Left colon (tissue), 2 donors: ENCODE data around the gene RALGPS1. TPM values are rescaled to one million over a fixed set of nuclear protein-coding genes. Genes with fewer than 3 reads are reported as not detected.

ENCODE experiments used
- ATAC-seq: fragments of 200-7000 bp; cut with Tn5 transposase; one replicate; pipeline ENCODE4 v1.9.1; 2020; ENCODE audit warnings: mild to moderate bottlenecking, moderate library complexity
- DNase-seq, 2 donors: peaks; one replicate each; pipeline ENCODE4 v3.0.0-alpha.2; 2020
- intact Hi-C, 2 donors: fragments of 100-400 bp; cut with DNase I in 1 of 2; cut with micrococcal nuclease in 1 of 2; formaldehyde crosslinking; loops; one replicate each; pipeline versions ENCODE4 v1.11.2 to v1.14.0; 2022; cut with DNase I, micrococcal nuclease
- total RNA-seq, 2 donors: library from RNA; stranded (reverse); fragmentation: NEBNext Ultra II Directional; extraction: Animal tissue kit (Norgen Biotek cat#: 25700); gene quantifications; one replicate each; pipeline ENCODE4 v1.2.1, GENCODE V29; 2021
- donor health status: DM: no; HTN: no; CAD: no.
- donor health status: DM: yes; HTN: yes; CAD: no.

Gene RALGPS1
- total RNA-seq, 2 donors from 2014 or later = 32.7 to 46.5 TPM

DNA sequence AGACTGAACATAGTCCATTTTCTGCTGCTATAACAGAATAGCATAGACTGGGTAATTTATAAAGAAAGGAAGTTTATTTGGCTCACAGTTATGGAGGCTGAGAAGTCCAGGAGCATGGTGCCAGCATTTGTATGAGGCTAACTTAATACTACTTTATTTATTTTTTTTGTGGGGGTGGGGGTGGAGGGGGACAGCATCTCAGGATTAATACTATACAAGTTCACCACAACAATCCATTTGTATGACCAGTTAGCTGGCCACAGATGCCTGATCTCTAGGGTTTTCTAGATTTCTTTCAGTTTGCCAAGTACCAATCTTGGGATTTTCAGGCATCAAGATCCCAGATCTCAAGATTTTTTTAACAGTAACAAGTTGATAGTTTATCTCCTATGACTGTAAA lies 187.6 kb downstream of the RALGPS1 start:
- intact Hi-C loops = no loop called here
- ATAC-seq (no peak), DNase-seq (no peak)

DNA sequence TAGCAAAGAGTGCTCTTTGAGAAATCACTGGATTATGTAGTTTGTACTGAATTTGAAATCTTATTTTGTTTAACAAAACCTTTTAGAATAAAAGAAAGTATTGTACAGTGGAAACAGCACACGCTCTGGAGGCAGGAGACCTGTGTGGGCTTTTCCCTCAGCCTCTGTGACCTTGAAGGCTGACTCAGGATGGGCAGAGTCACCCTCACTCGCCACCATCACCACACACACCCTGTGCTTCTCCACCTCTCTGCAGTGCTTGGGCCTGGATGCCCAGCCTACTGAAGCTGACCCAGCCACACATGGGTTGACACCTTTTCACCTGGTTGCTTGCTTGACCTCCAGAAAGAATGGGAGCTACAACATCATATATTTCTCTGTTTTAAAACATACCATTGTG lies 188.2 kb downstream of the RALGPS1 start:
- intact Hi-C loops = no loop called here
- ATAC-seq (no peak), DNase-seq (no peak)

DNA sequence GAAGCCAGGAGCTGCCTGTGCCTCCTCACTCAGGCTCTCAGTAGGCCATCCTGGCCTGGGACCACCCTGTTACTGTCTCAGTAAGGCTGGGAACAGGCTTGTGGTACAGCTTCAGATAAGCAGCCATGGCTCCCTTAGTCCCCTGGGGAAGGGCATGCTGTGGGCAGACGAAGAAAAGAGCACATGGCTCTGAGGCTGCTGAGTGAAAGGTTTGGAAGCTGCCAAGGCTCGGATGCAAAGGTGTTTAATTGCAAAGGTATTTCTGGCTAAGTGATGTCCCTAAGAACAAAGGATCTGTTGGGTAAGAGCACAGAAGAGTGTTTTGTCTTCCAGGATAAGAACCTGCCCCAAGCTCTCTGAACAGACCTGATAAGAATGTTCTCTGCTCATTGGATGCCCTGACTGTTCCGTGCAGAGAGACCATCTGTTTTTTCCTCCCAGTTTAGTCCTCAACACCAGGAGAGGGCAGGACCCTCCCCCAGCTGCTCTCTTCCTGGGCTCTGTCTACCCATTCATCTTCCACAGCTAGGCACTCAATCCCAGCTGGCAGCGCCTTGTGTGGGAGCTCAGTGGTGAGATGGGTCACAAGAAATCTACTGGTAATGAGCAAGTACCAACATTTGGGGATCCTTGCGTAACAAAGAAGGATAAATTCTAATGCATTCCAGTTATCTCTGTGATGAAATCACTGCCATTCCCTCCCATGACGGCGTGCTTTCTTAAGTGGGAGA lies 190.2 kb downstream of the RALGPS1 start:
- DNase-seq (no peak), ATAC-seq (no peak)
- intact Hi-C loops = no loop called here

DNA sequence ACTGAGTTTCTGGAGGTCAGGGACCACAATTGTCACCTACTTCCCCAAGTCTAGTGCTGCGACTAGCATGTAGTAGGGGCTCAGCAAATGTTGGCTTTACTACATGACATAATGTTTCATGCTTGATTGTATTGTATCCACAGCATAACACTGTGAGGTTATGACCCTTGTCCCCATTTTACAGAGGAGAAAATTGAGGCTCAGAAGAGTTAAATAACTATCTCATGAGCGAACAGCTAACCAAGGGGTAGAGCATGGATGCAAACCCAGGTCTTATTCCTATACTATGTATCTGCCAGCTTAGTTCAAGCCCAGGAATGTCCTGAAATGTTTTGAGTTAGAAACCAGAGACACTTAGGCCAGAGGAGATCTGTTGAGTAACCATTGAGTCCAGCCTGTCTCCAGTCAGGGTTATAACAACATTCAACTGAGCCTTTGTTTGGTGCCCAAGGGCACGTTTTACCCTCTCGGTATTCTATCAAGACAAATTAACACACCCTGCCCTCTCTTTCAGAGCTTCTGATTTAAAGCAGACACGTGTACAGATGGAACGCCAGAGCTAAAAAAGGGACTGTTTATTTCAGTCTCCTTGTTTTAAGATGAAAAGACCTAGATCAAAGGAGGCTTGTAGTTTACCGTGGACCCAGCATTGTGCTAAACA lies 191.4 kb downstream of the RALGPS1 start:
- DNase-seq (no peak), ATAC-seq (no peak)
- intact Hi-C loops = no loop called here

DNA sequence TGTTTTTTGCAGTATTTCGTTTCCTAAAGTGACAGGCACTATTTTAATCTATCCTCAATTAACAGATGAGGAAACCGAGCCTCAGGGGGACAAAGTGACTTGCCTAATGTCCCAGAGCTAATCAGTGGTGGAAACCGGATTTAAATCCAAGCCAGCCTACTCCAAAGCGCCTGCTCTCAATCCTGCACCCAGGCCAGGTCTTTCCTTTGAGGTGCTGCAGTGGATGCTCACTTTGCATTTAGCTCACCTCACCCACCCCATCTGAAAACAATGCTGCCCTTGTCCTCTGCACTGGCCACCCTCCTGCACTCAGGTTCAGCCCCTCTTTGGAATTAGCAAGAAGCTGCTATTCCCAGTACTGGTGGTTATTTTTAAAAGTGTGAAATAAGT lies 191.9 kb downstream of the RALGPS1 start:
- DNase-seq (no peak), ATAC-seq (no peak)
- intact Hi-C loops = no loop called here

DNA sequence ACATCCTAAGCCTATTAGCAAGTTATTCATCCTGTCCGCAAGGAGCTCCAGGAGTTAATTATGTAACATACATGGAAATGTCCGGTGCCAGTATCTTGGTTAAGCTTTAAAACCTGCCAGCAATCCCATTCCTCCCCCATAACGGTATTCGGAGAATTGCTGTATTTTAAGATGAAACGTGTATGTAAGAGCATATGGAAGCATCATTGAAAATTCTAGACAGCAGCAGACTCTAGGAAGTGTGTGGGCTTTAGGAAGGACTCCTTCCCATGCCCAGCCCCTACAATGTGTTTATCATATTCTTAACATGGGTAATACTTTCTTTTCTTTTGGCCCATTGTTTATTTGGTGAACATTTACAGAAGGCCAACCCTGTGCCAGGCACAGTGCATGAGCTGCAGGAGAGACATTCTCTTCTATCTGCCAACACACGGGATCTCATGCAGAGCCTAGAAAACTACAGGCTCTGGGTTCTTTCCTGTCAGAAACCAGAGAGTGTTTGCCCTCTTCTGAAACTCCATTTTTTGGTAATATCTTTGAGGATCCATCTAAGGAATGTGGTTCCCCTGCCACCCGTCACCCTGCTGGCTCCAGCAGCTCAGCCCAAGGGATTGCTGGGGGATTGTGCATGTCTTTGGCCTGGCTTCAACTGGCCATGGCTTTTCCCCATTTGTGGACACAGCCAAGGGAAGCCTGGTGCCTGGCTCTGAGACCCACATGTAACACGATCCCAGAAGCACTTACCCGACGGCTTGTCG lies 192.8 kb downstream of the RALGPS1 start:
- intact Hi-C loops = no loop called here
- ATAC-seq (no peak), DNase-seq (no peak)

DNA sequence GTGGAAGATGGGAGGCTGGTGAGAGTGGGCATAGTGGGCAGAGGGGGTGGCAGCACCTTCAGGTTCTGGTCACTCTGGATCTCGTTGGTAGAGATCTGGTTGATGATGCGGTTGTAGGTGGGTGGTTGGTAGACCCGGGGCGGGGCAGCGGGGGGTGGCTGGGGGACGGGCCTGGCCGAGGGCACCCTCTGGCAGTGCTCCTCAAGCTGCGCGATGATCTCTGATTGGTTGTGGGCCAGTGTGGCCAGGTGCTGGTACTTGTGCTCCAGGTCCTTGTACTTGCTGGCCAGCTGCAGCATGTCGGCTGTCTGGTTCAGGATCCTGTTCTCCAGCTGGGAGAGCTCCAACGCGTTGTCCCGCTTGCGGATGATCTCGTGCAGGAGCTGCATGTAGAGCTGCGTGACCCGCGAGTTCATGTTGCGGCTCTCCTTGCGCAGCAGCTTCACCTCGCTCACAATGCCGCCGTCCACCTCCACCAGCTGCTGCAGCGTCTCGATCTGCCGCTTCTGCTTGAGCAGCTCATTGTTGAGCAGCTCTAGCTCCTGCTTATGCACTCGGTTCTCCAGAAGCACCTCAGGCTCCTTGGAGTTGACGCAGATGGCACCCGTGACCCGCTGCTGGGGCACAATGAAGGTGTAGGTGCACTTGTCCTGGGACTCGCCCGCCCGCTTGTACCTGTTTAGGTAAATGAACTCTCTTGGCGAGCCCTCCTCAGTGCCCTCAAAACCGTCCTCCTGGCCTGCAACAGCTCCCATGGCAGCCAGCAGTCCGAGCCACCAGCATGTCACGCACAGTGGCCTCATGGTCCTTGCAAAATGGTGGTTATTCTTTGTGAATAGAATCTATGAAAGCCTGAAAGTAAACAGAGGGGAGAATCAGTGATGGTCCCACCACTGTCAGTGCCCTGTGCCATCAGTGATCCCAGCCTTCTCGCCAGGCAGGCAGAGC lies 193.6 kb downstream of the RALGPS1 start:
- ATAC-seq = no peak
- intact Hi-C loops = no loop called here
- DNase-seq = peak in 1 of 2 donors; percentile 45

DNA sequence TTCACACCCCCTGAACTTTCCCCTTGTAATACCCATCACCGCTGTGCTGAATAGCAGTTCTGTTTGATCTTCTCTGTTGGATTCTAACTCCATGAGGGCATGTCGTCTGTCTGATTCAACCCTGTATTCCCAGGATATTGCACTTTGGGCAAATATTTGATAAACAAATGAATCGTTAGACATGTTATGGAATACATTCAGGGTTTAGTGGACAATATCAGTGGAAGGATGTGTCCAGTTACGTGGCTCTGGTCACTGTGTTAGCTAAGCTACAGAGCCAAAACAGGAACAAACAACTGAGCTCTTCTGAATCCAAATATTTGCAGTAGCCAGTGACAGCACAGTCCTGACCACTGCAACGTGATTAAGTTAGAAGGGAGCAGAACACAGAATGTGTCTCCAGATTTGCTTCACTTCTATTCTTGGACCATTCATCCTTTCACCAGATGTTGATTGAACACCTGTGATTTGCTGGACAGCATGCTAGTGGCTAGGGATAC lies 194.7 kb downstream of the RALGPS1 start:
- intact Hi-C loops = no loop called here
- no peak for DNase-seq
- no peak for ATAC-seq

DNA sequence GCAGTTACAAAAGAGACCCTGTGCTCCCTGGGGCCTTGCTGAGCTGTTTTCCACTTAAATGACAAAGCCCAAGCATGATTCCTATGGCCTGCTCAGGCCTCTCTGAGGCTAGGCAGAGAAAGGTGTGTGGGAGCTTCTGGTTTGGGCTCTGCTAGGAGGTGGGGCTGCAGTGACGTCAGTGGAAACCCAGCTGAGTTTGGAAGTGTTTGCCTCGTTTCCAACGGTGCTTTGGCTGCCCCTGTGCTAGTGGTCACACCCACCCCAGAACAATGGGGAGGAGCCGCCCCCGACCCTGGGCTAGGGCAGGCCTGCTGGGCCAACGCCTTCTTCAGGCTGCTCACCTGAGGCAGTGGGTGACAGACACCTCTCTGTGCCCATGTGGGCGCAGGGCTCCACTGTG lies 197.5 kb downstream of the RALGPS1 start:
- intact Hi-C loops = no loop called here
- ATAC-seq = no peak
- no peak for DNase-seq

DNA sequence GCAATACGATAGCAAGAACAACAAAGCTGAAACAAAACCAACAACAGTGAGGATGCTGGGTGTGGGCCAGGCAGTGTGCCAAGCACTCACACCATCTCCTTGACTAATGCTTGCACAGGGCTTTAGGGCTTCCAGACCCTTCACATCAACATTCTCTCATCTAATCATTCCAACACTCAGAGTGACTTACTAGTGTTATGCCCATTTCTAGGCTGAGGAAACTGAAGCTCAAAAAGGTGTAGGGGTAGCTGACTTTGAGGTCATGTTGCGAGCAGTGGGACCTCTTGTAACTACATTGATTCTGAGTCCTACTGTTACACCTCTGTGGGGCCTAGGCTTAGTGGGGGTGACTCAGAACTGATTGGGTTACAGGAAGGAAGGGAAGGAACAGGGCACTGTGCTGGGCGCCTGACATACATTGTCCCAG lies 198.2 kb downstream of the RALGPS1 start:
- intact Hi-C loops = no loop called here
- no peak for DNase-seq
- ATAC-seq = no peak

DNA sequence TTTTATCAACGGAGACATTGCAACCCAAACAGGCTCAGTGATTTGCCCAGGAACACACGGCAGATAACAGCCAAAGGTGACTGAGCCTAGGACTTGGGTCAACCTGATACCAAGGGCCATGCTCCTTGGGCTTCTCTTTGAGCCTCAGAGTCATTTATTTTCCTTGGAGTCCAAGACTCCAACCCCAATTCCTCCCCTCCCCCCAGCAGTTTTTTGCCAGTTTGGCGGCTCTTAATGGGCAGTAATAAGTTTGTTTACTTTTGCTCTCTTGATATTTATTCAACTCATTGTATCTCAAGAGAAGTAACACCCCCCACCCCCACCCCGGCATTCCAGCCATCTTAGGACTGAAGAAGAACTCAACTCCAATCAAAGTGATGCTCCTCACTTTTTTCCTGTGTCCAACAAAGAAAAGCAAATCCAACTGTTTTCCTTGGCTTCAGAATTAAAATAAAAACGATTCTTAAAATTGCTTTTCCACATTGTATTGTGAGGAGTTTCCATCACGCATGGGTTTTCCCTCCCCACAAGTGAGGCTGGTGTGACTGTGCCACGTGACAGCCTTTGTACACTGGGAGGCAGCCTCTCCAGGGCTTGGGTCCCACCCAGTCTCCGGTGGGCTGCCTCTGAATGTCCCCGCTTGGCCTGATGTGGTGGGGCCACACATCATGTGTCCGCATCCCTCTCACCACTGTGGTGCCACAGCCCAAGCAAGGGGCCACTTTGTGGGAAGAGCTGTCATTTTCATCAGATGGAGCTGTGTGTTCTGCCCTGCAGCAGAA lies 198.8 kb downstream of the RALGPS1 start:
- intact Hi-C loops = no loop called here
- DNase-seq = no peak
- ATAC-seq = no peak

DNA sequence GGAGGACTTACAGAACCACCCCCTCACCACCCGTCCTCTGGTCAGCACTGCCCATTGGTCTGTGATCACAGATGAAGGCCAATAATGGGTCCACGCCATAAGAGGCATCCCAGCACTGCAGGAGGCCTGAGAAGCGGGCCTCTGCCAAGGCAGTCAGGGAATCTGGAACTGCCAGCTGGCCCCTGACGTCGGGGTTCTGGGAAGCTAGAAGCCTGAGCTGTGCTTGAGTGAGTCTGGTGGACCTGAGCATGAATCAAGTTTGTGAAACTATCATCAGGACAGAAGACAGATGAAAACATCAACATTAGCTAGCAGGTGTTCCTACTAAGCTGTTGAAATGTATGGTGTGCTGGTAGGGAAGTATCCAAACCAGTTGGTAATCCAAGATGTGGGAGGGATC lies 200.0 kb downstream of the RALGPS1 start:
- DNase-seq (no peak), ATAC-seq (no peak)
- intact Hi-C loops = no loop called here

DNA sequence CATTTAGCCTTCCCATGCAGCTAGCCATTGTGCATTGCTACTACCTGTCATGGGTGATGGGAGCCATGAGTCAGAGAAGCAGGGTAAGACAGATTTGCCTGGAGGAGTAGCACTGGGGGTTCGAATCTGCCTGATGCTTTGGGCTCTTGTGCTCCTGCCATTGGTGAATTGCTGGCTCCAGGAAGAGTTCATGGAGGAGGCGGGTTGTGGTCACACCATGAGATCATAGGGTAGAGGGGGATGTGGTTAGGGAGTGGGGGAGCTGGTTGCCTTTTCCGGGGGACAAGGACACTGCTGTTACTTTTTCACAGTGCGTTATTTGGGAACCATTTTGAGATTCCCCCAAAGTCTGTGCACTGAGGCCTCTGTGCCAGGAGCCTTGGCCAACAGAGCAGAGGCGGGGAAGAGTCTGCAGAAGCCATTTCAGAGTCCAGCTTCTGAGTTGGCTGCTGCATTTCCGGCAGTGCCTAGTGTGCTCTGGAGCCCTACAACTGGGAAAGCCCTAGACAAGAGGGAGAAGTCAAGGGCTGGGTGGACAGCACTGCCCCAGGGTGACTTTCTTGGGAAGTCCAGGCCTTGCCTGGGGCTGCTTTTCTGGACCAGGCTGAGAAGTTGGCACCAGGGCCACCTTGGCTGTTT lies 201.6 kb downstream of the RALGPS1 start:
- intact Hi-C loops = no loop called here
- DNase-seq = no peak
- no peak for ATAC-seq

DNA sequence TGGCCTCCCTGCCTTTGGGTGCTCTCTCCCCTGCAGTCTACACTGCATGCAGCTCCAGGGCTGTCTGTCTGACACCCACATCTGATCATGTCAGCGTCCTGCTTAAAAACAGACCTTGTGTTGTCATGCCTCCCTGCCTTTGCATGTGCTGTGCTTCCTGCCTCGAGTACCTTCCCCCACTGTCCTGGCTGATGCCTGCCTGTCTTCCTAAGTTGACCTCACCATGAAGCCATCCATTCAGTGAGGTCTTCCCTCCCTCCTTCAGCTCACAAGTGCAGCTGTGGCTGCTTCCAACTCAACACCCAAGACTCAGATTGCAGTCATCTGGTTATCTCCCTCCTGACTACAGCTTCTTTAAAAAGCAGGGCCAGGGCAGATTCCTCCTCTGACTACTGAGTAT lies 202.4 kb downstream of the RALGPS1 start:
- intact Hi-C loops = no loop called here
- DNase-seq = no peak
- no peak for ATAC-seq

DNA sequence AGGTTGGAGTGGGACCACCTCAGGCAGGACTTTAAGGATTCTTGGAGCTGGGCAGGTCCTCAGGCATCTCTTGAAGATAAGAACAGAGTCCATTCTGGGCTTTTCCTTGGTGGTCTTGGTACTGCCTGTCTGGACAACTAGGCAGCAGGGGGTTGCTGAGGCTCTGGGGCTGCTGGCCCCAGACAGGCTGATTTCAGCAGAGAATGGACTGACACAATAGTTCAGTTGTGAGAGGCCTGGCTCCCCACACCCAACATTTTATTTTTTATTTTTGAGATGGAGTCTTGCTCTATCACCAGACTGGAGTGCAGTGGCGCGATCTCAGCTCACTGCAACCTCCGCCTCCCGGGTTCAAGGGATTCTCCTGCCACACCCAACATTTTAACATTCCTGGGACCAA lies 203.2 kb downstream of the RALGPS1 start:
- ATAC-seq (no peak), DNase-seq (no peak)
- intact Hi-C loops = no loop called here

DNA sequence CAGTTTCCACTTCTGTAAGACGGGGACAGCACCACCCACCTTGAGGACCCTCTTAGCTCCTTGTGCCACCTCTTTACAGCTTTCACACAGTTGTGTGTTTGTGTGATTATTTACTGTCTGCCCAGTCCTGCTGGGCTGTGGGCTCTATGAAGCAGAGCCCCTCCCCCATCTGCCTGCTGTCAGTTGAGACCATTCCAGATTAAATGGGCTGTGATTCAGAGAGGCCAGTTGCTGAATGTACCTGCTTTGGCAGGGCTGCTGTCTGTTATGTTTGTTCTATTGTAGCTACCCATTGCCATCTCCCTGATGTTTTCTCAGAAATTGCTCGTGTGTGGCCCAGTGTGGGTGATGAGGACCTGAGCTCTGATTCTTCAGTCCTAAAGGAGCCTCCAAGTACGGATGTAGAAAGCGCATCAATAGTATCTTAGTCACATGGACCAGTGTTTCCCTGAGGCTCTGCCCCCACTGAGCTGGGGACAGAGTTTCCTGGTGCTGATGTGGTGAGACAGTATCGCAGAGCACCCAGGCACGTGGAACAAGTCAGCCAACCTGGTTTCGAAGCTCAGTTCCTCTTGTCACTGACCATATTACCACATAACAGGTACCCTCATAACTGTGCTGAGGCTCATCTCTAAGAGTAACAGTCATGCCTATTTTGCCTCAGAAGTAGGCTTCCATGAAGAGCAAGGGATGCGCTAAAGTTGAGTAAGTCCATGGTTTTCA lies 204.2 kb downstream of the RALGPS1 start:
- ATAC-seq (no peak), DNase-seq (no peak)
- intact Hi-C loops = no loop called here

DNA sequence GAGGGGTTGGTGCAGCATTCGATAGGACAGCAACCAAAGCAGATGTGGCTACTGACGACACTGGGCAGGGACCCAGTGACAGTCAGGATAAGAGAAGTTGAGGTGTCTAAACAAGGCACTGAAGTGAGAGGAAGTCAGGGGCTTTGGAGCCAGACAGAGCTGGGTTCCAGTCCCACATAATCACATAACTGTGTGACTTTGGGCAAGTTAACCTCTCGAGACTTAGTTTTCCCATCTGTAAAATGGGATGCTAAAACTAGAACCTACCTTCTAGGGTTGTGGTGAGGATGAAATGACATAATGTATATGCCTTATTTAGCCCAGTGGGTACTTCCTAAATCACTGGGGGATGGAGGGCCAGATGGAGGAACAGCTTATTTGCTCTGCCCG lies 204.7 kb downstream of the RALGPS1 start:
- intact Hi-C loops = no loop called here

More for the DNA sequence above, 204.7 kb downstream of the RALGPS1 start:
- ATAC-seq (no peak), DNase-seq (no peak)
